NOMO-1 treated with dmso at 0.1 percent for 144 hours (cell line): ENCODE results near the gene CETN1.
A peak's percentile ranks its signal among the peaks of the same experiment; 100 is the strongest.

Source experiments
- DNase-seq: peaks from one replicate; lab custom pipeline; 2025; ENCODE audit not compliant: unreplicated experiment; lab: John Stamatoyannopoulos, UW

The CETN1 gene

GRCh38 chr18:621291-622043 is 41.3 kb downstream of the CETN1 start:
- DNase-seq = no peak

DNA sequence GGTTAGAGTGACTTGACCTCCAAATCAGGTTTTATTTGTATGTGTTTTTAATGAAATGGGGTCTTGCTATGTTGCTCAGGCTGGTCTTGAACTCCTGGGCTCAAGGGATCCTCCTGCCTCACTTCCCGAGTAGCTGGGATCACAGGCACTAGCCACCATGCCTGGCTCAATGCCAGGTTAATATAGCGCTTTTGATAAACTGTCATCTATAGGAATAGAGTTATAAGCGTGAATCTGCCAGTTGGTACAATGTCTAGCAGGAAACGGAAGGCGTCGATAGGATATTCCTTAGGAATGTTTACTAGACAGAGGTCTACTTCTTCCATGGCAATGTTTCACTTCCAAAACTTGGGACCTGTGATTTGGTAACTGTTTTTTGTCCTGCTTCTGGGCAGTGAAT is 42.1 kb downstream of the CETN1 start:
- no peak for DNase-seq

- DNase-seq = peak; percentile 12
Measured at GRCh38 chr18:623761-624620, 43.8 kb downstream of the CETN1 start.

GRCh38 chr18:627231-627630 is 47.1 kb downstream of the CETN1 start:
- no peak for DNase-seq

- DNase-seq = no peak
Measured at GRCh38 chr18:629269-630150, 49.3 kb downstream of the CETN1 start.

- no peak for DNase-seq
Measured at GRCh38 chr18:631560-631959, 51.4 kb downstream of the CETN1 start.
